K562 (cell line): ENCODE results near the gene IRAK2. TPM values are rescaled to one million over a fixed set of nuclear protein-coding genes. Genes with fewer than 3 reads are reported as not detected.

Source experiments
- ATAC-seq: fragments of 200-7000 bp; cut with Tn5 transposase; 3 replicates; pipeline ENCODE4 v1.9.1; 2020; ENCODE audit warnings: moderate library complexity
- BruUV-seq: library from RNA; stranded (reverse); fragments of 400-500 nt; replicated peaks from 2 replicates; lab custom pipeline; 2021; lab: Mats Ljungman, UMichigan
- CTCF ChIA-PET: fragments of 300-600 bp; formaldehyde crosslinking; extraction: SDS; loops from one replicate; lab custom pipeline; 2021; ENCODE audit warnings: low intra/inter-chr PET ratio; lab: Yijun Ruan, JAX
- POLR2A ChIA-PET: fragments of 300-600, 350-650 bp; sonication (Branson Sonifier 250); formaldehyde crosslinking; extraction: SDS; loops from one replicate; lab custom pipeline; 2021; ENCODE audit warnings: antibody characterized with exemption, inconsistent platforms; lab: Yijun Ruan, JAX
- DNase-seq, 4 experiments: peaks; one replicate each; pipeline versions ENCODE4 v3.0.0 to v3.0.0-alpha.2; 2011 to 2018; ENCODE audit warnings: low spot score in 3 of 4, mixed read lengths in 3 of 4; ENCODE audit errors: extremely low read depth in 1 of 4
- FAIRE-seq: peaks from 2 replicates; lab custom pipeline; 2011; peaks lifted over from hg19 to GRCh38; lab: Jason Lieb, UNC
- H2AFZ ChIP-seq: 2 replicates; pipeline ENCODE4 v1.6.0; 2011; ENCODE audit warnings: low read depth, low read length, control low read depth, inconsistent platforms
- H3K27ac ChIP-seq: fragments of 200-600 bp; 3 replicates; pipeline ENCODE4 v1.8.0; 2011; ENCODE audit warnings: low read depth, mild to moderate bottlenecking, control low read depth, inconsistent platforms, low read length, moderate library complexity, mixed read lengths; ENCODE audit errors: extremely low read depth
- H3K27me3 ChIP-seq, 2 experiments: fragments of 300-600 bp in 1 of 2; 2 replicates in 1 of 2; 3 replicates in 1 of 2; pipeline versions ENCODE4 v1.6.0 to v1.8.0; 2011; ENCODE audit warnings: inconsistent platforms in 2 of 2, low read length in 2 of 2, mild to moderate bottlenecking in 1 of 2, mixed read lengths in 1 of 2, moderate library complexity in 1 of 2; ENCODE audit not compliant: control insufficient read depth in 2 of 2, insufficient read depth in 2 of 2
- H3K36me3 ChIP-seq: fragments of 300-600 bp; 3 replicates; pipeline ENCODE4 v1.8.0; 2011; ENCODE audit warnings: mild to moderate bottlenecking, low read length, inconsistent platforms; ENCODE audit not compliant: control insufficient read depth, insufficient read depth
- H3K4me1 ChIP-seq, 2 experiments: fragments of 200-600 bp in 1 of 2; replicated peaks in 1 of 2; 2 replicates in 1 of 2; 3 replicates in 1 of 2; pipeline versions ENCODE4 v1.5.1 to v1.8.0; 2011; ENCODE audit warnings: inconsistent platforms in 2 of 2, low read length in 2 of 2, mild to moderate bottlenecking in 1 of 2, mixed read lengths in 1 of 2, moderate library complexity in 1 of 2; ENCODE audit not compliant: control insufficient read depth in 2 of 2, insufficient read depth in 2 of 2
- H3K4me2 ChIP-seq: 2 replicates; pipeline ENCODE4 v1.6.1; 2011; ENCODE audit warnings: low read length, control low read depth, inconsistent platforms, mixed read lengths; ENCODE audit not compliant: insufficient read depth
- H3K4me3 ChIP-seq: fragments of 200-600 bp; sonication (generic), shearing (Covaris generic); 2 replicates; pipeline ENCODE4 v1.5.1; 2016; ENCODE audit warnings: control low read depth, inconsistent platforms
- H3K79me2 ChIP-seq: fragments of 200-600 bp; 3 replicates; pipeline ENCODE4 v1.8.0; 2011; ENCODE audit warnings: low read length, inconsistent platforms; ENCODE audit not compliant: control insufficient read depth, insufficient read depth
- H3K9ac ChIP-seq, 2 experiments: 2 replicates each; pipeline versions ENCODE4 v1.6.0 to v1.6.1; 2011; ENCODE audit warnings: low read depth in 2 of 2, low read length in 2 of 2, control low read depth in 1 of 2, inconsistent platforms in 1 of 2, mild to moderate bottlenecking in 1 of 2, mixed read lengths in 1 of 2; ENCODE audit not compliant: insufficient read depth in 1 of 2
- H3K9me1 ChIP-seq: one replicate; pipeline ENCODE4 v1.6.0; 2011; ENCODE audit warnings: inconsistent platforms, mild to moderate bottlenecking, low read length, moderate library complexity; ENCODE audit not compliant: control insufficient read depth, insufficient read depth
- H3K9me3 ChIP-seq: replicated peaks from 2 replicates; pipeline ENCODE4 v1.5.1; 2011; ENCODE audit warnings: low read depth, low read length, inconsistent platforms; ENCODE audit not compliant: control insufficient read depth, insufficient read depth
- H4K20me1 ChIP-seq: replicated peaks from 2 replicates; pipeline ENCODE4 v1.6.1; 2011; ENCODE audit warnings: low read length, inconsistent platforms, mixed read lengths; ENCODE audit not compliant: control insufficient read depth, insufficient read depth
- ARID2 ChIP-seq: fragments of 450-650 bp; IDR thresholded peaks from 2 replicates; pipeline ENCODE4 v1.6.1; 2017; ENCODE audit warnings: antibody characterized with exemption, mild to moderate bottlenecking
- CREM ChIP-seq: IDR thresholded peaks from 2 replicates; pipeline ENCODE4 v1.6.1; 2014; ENCODE audit warnings: antibody characterized with exemption, low read depth
- GATA2 ChIP-seq: sonication (generic); formaldehyde crosslinking; IDR thresholded peaks from 2 replicates; pipeline ENCODE4 v1.4.0; 2020; ENCODE audit warnings: mild to moderate bottlenecking, missing genetic modification reagents
- WGBS: fragments of 100-300 bp; shearing (Covaris generic); methylation state at CpG from one replicate; pipeline ENCODE4 v1.1.6; 2016; ENCODE audit warnings: low coverage, mixed read lengths; ENCODE audit not compliant: insufficient coverage; ENCODE audit errors: missing lambda C conversion rate; 5-methylcytosine and 5-hydroxymethylcytosine counted together
- in situ Hi-C: fragments of 300-500 bp; cut with MboI; formaldehyde crosslinking; loops from 4 replicates; pipeline ENCODE4 v1.15.0; 2018; ENCODE audit warnings: inconsistent platforms, mixed read lengths
- intact Hi-C: fragments of 100-400 bp; cut with micrococcal nuclease; formaldehyde crosslinking; loops from 2 replicates; pipeline ENCODE4 v1.14.2; 2022
- polyA plus RNA-seq, 8 experiments: library from polyadenylated mRNA; depleted of rRNA in 4 of 8; stranded (reverse) in 5 of 8; unstranded in 3 of 8; fragments of >200 nt; fragmentation: Nextera tagmentation in 2 of 8; fragmentation: Illumina TruSeq in 1 of 8; extraction: Ambion mirVana in 2 of 8; extraction: Trizol in 1 of 8; gene quantifications; 2 replicates each; pipeline versions ENCODE4 v1.2.1 to v1.2.3, GENCODE V29; 2011 to 2014; ENCODE audit warnings: inconsistent platforms in 1 of 8, missing spikeins in 1 of 8
- total RNA-seq, 7 experiments: library from RNA; depleted of rRNA in 6 of 7; stranded (reverse); fragments of >200 nt in 6 of 7; fragmentation: Illumina TruSeq in 2 of 7; extraction: Trizol in 2 of 7; gene quantifications; 2 replicates each; pipeline versions ENCODE4 v1.2.1 to v1.2.3, GENCODE V29; 2011 to 2021; ENCODE audit warnings: low replicate concordance in 1 of 7
- TF ChIP-seq, protein P1 (sequence below): sonication (generic); formaldehyde crosslinking; IDR thresholded peaks from 2 replicates; pipeline ENCODE4 v1.8.0; 2022; ENCODE audit warnings: mild to moderate bottlenecking, missing genetic modification reagents
- TF ChIP-seq, protein P2 (sequence below): sonication (generic); formaldehyde crosslinking; IDR thresholded peaks from 2 replicates; pipeline ENCODE4 v1.8.0; 2023; ENCODE audit warnings: missing genetic modification reagents, mild to moderate bottlenecking, borderline replicate concordance

Gene IRAK2
- total and polyA plus RNA-seq, 9 of the 15 experiments (the other 6 are each of a cell fraction or from before 2014, with no cell fraction given): 0.42 to 4.4 (median 2.7) TPM

DNA sequence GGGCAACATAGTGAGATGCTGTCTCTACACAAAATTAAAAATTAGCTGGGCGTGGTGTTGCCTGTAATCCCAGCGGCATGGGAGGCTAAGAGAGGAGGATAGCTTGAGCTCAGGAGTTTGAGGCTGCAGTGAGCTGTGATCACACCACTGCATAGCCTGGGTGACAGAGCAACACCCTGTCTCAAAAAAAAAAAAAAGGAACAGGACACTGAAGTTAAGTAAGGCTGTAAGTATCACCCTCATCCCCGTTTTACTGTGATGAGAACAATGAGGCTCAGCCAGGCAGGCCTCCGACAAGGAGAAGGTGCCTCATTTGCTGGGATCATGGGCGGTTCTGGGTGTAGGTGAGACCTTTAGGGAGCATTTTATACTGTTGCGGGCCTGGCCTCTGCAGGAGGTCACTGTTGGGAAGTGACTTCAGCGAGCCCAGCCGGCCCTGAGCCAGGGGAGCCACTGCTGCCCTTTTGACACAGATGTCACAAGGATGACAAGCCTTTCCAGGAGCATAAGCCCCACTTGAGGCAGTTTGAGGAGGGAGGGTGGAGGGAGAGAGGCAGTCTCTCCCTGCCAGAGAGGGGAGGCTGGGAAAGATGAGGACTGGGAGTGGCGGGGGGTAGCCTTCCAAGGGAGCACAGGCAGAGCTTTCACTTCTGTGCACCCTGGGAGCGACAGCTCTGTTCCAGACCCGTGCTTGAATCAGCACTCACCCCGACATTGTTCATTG lies 30.8 kb downstream of the IRAK2 start (continued):
- TF ChIP-seq, protein P1, sequence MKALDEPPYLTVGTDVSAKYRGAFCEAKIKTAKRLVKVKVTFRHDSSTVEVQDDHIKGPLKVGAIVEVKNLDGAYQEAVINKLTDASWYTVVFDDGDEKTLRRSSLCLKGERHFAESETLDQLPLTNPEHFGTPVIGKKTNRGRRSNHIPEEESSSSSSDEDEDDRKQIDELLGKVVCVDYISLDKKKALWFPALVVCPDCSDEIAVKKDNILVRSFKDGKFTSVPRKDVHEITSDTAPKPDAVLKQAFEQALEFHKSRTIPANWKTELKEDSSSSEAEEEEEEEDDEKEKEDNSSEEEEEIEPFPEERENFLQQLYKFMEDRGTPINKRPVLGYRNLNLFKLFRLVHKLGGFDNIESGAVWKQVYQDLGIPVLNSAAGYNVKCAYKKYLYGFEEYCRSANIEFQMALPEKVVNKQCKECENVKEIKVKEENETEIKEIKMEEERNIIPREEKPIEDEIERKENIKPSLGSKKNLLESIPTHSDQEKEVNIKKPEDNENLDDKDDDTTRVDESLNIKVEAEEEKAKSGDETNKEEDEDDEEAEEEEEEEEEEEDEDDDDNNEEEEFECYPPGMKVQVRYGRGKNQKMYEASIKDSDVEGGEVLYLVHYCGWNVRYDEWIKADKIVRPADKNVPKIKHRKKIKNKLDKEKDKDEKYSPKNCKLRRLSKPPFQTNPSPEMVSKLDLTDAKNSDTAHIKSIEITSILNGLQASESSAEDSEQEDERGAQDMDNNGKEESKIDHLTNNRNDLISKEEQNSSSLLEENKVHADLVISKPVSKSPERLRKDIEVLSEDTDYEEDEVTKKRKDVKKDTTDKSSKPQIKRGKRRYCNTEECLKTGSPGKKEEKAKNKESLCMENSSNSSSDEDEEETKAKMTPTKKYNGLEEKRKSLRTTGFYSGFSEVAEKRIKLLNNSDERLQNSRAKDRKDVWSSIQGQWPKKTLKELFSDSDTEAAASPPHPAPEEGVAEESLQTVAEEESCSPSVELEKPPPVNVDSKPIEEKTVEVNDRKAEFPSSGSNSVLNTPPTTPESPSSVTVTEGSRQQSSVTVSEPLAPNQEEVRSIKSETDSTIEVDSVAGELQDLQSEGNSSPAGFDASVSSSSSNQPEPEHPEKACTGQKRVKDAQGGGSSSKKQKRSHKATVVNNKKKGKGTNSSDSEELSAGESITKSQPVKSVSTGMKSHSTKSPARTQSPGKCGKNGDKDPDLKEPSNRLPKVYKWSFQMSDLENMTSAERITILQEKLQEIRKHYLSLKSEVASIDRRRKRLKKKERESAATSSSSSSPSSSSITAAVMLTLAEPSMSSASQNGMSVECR (CRISPR knock-in tag): peak; percentile 63

DNA sequence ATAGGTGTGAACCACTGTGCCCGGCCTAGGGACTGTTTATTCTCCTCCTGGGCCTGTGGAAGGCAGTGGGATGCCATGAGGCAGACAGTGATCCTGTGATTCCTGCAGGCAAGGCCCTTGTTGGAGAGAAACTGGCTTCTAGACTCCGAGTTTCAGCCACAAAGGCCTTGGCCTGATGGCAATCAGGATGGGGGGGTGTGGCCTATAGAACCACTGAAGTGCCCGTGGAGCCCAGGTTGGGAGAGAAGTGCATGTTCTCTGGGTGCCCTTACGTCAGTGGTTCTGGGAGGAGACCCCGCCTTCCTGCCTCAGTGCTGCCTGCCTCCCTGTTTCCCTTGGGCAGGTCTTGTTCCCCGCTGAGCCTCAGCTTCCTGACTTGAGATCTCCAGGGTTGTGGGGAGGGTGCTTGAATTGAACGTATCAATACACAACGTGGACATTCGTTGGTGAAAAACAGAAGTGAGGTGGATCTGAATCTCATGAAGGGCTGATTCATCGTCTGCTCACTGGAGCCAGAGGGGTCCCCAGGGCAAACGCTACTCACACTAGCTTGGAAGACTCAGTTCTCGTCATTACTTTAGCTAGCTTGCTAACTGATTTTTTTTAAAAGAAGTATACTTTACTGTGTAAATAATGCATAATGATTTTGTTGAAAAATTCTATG lies 31.8 kb downstream of the IRAK2 start:
- Histone ChIP-seq H2AFZ (peak overlapping the region; percentile 57), H3K36me3 (no peaks in the 10 kb centered on the region), H3K9me1 (peaks cover 4% of the 10 kb centered on the region), H3K27me3 (no peaks in the 10 kb centered on the region), H3K4me1 (peaks cover 63 to 67% of the 10 kb centered on the region in 2 experiments), H3K4me2 (peak overlapping the region; percentile 9; the same call in 1 of the 2 replicates), H3K79me2 (no peaks in the 10 kb centered on the region), H3K27ac (no peak overlapping the region), H4K20me1 (no peaks in the 10 kb centered on the region), H3K9ac (peak overlapping the region in 1 of 2 experiments; percentile 83; a peak in 2 of 4 replicates), H3K9me3 (no peaks in the 10 kb centered on the region), H3K4me3 (no peak overlapping the region)
- BruUV-seq: no TSS peak
- FAIRE-seq (no peak), ATAC-seq (no peak), DNase-seq (peak in 2 of 4 experiments; percentile 28 to 43)
- intact Hi-C loops (no loop called here), in situ Hi-C loops (no loop called here)
- WGBS: 62% methylated on average over 12 of the region's 12 CpGs
- ChIA-PET CTCF (no interaction called here), POLR2A (interaction anchor here (1.0 to 1.5 kb wide), 2 partner anchors 10 to 31 kb away, joined by 3 to 4 read pairs; no protein-coding TSS in a partner anchor)
- TF ChIP-seq ARID2: no peak
- TF ChIP-seq, protein P2, sequence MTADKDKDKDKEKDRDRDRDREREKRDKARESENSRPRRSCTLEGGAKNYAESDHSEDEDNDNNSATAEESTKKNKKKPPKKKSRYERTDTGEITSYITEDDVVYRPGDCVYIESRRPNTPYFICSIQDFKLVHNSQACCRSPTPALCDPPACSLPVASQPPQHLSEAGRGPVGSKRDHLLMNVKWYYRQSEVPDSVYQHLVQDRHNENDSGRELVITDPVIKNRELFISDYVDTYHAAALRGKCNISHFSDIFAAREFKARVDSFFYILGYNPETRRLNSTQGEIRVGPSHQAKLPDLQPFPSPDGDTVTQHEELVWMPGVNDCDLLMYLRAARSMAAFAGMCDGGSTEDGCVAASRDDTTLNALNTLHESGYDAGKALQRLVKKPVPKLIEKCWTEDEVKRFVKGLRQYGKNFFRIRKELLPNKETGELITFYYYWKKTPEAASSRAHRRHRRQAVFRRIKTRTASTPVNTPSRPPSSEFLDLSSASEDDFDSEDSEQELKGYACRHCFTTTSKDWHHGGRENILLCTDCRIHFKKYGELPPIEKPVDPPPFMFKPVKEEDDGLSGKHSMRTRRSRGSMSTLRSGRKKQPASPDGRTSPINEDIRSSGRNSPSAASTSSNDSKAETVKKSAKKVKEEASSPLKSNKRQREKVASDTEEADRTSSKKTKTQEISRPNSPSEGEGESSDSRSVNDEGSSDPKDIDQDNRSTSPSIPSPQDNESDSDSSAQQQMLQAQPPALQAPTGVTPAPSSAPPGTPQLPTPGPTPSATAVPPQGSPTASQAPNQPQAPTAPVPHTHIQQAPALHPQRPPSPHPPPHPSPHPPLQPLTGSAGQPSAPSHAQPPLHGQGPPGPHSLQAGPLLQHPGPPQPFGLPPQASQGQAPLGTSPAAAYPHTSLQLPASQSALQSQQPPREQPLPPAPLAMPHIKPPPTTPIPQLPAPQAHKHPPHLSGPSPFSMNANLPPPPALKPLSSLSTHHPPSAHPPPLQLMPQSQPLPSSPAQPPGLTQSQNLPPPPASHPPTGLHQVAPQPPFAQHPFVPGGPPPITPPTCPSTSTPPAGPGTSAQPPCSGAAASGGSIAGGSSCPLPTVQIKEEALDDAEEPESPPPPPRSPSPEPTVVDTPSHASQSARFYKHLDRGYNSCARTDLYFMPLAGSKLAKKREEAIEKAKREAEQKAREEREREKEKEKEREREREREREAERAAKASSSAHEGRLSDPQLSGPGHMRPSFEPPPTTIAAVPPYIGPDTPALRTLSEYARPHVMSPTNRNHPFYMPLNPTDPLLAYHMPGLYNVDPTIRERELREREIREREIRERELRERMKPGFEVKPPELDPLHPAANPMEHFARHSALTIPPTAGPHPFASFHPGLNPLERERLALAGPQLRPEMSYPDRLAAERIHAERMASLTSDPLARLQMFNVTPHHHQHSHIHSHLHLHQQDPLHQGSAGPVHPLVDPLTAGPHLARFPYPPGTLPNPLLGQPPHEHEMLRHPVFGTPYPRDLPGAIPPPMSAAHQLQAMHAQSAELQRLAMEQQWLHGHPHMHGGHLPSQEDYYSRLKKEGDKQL (CRISPR knock-in tag): 0 out of 2 replicates have a peak, but pooled peaks have one; percentile 54
- TF ChIP-seq GATA2 (CRISPR knock-in tag): peak; percentile 26; the same call in 1 of the 2 replicates
- TF ChIP-seq CREM: 0 out of 2 replicates have a peak, but pooled peaks have one; percentile 7
